NCI-H2196 (cell line): ENCODE results near the gene CMTM7.
A peak's percentile ranks its signal among the peaks of the same experiment; 100 is the strongest.

Source experiments
- DNase-seq: peaks from one replicate; lab custom pipeline; 2025; ENCODE audit not compliant: unreplicated experiment; lab: John Stamatoyannopoulos, UW

The CMTM7 gene, protein sequence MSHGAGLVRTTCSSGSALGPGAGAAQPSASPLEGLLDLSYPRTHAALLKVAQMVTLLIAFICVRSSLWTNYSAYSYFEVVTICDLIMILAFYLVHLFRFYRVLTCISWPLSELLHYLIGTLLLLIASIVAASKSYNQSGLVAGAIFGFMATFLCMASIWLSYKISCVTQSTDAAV

DNA sequence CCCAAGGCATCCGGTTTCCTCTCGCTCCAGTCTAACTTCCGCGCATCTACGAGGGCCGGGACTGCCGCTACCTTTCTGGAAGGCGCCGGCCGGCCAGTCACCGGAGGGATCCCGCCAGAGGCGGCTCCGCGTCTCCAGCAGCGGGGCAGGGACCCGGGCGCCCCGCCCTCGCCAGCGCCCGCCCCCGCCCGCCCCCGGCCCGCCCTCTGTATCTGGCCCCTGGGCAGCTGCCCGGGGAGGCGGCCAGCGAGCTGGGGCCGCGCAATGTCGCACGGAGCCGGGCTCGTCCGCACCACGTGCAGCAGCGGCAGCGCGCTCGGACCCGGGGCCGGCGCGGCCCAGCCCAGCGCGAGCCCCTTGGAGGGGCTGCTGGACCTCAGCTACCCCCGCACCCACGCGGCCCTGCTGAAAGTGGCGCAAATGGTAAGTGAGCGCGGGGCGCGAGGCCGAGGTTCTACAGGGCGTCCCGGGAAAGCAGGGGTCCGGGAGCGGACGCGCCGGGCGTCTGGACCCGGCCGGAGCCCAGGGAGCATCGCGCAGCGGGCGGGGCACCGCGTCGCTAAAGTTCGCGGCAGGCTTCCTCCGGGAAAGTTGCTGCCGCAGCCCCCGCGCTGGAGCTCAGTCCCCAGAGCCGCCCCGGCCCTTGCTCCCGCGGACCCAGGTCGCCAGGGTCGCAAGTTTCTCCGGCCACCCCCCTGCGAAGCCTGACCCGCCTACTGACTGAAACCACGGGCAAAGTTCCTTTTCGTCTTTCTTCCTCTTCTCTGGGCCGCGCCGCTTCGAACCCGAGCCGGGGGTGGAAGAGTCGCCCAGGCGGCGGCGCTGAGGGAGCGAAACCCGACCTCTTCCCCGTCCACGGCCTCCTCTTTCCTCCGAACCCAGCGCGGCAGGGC lies at the start of gene CMTM7:
Gene CMTM7, plus strand, starts transcription at position 211 of the 893 bp plus-strand sequence. Its CDS starts 54 bp downstream, at position 265.
- DNase-seq: peak; percentile 38

DNA sequence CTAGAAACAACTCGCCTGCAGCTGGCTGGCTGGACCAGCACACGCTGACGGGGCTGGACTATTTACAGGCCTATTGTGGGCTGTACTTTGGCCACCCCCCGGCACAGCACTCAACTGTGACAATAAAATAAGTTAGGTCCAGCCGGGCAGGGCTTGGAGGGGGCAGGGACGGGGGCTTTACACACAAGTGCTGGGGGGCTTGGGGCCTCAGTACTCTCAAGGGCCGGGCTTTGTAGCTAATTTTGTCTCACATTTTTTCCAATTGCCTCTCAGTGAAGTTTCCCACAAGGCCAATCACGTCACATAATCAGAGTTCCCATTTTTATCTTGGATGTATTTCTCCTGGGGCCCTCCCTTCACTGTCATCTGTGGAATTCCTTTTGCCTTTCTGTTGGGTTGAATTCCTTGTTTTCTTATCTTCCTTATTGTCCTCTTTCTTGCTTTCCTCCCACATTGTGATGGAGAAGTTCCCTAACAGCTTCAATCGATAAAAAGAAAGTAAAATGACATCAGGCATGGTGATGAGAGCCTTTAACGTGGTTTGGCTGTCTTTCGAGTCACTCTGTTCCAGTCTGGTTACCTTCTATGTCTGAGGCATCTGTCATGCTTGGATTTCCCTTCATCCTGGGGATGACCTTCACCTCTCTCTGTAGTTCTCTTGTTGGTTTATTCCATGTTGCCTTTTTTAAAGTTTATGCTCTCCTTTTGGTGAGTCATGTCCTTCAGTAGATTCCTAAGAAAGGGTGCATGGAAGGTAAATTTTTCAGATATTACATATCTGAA lies 44.1 kb upstream of the CMTM7 start:
- no peak for DNase-seq

DNA sequence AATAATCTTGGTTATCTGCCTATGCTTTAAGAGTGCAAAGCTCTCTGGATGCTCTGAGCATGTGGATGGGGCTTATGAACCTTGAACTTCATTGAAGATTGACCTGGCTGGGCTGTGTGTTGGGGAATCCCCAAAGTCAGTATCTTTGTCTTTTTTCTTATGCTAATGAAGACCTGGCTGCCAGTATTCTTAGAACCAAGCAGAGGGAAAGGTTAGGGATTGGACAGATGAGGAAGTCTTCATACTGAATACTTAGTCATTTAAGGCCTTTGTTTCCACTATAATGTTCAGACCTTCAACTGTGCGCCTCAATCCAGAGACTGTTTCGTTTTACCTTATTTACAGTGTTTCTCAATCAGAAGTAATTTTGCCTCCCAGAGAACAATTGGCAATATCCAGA lies 42.5 kb upstream of the CMTM7 start:
- DNase-seq: no peak

DNA sequence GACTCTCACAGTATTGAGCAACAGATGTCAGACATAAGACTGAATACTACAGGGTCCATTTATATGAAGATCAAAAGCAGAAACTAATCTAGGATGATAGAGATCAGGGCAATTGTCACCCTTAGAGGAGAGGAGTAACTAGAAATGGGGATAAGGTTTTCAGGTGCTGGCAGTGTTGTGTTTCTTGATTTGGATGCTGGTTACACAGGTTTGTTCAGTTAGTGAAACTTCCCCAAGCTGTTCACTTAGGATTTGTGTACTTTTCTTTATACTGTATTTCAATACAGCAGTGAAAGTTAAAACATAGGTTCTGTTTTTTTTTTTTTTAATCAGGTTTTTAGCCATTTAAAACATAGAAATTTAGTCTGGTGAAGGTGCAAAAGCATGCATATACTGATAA lies 39.1 kb upstream of the CMTM7 start:
- no peak for DNase-seq

DNA sequence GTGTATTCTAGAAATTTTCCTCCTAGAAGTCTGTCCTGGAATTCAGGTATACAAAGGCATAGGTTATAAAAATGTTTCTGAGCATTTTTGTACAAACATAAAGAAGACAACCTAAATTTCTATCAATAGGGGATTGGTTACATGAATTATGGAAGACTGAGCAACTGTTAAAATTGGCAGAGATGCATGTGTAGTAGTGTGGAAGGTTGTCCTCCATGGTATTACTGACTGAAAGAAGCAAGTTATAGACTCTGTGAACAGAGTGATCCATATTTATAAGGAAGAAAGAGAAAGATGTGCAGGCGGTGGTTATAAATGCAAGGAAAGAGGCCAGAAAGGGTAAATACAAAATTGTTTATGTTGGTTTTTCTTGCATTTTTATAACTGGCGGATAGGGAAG lies 38.3 kb upstream of the CMTM7 start:
- no peak for DNase-seq

DNA sequence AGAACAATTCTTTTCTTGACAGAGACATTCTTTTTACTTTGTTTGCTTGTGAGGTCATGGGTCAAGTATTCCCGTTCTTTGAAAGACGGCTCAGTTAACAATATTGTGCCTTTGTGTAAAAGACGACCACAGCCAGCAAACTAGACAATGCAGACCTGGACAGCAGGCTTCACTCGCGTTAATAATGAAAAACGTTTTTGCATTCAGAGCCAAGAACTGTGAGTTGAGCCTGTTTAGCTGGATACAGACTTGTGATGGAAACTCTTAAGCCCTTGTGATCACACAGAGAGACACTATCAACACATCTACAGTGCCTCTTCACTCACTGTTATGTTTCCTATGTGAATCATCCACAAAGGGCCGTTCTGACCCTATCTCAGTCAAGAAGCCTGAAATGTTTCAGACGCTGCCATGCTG lies 37.3 kb upstream of the CMTM7 start:
- peak; percentile 15 for DNase-seq

DNA sequence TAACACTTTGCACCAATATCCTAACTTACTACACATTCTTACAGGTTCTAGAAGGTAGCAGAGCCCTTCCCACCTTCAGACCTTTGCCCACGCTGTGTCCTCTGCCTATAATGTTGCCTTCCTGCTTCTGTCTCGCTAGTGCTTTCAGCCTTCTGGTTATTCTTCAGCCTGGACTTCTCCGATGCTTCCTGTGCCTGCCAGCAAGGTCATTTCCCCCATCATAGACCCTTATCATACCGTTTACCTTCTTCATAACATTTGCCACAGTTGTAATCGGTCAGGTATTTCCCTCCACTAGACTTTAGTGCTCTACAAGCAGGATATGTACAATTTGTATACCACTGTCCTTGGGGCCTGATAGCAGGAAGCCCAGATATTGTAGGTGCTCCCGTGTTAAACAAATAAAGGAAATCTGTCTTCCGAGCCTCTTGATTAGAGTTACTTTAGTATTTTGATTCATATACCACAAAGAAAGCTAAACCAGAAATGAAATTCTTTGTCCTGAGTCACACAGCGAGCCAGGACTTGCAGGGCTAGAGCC lies 35.8 kb upstream of the CMTM7 start:
- no peak for DNase-seq

DNA sequence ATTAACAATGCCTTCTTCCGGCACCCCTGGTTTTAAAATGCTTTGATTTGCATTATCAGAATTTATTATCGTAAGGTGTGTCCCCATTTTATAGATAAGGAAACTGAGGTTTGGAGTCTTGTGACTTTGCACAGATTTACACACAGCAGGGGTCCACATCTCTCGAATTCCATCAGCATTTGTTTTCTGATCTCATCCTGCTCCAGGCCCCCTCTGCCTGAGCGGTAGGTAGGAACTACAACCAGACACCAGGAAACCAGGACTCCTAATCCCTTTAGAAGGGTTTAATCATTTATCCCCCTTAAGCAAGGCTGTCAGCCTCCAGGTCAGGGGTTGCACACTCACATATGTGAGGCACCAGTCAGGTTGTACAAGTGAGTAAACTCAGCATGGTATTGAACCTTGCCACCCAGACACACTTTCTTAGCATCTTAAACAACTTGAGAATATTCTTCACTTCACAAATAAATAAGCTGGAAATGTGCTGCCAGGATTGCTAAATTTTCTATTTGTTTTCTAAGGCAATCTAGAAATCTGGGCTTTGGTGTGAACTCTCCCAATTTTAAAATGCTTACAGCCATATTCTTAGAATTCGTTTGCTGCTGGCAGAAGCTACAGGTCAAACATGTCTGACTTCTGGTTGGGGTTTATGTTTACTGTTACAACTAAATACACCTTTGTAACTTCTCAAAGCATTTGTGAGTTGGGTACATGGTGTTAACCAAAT lies 31.7 kb upstream of the CMTM7 start:
- no peak for DNase-seq

DNA sequence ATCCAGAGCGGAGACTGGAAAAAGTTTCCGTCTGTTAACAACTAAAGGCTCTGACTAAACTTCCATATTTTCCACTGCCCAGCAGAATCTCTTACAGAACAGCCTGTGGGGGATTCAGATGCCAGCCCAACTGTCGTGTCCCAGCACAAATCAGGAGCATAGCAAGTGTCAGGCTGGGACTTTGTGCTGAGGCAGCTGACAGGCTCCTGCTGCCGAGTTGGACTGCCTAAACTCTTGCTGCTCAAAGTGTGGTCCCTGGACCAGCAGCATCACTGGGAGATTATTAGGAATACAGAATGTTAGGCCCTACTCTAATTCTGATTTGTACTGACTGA lies 31.2 kb upstream of the CMTM7 start:
- no peak for DNase-seq

DNA sequence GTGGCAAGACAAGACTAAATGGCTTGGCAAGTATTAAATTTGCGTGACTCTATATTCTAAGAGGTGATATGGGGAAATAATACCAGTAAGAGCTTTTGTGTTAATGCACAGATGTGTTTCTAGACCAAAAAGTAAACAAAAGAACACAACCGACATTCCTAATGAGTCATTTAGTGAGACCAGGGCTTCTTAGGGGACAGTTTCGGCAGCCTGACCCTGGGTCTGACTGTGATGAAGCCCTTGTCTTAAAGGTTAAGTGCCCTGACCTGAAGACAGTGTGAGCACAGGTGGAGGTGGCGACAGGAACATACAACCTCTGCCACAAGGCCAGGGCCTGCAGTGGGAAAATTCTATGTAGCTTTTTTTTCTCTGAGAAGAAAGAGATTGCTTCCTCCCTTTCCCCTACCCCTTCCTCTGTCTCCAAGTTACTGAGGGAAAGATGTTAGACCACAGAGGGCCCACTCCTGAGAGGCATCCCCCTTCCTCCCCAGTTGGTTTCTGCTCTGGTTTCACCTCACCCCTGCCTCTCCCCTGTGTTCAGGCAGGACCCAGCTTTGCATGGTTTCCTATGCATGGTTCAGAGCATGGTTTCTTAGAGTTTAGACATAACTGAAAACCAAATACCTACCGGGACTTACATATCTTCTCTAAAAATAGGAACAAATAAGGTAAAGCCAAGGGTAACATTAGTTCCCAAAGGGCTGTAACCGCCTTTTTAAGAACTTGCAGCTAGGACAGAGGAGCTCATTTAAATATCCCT lies 24.8 kb upstream of the CMTM7 start:
- DNase-seq: no peak

DNA sequence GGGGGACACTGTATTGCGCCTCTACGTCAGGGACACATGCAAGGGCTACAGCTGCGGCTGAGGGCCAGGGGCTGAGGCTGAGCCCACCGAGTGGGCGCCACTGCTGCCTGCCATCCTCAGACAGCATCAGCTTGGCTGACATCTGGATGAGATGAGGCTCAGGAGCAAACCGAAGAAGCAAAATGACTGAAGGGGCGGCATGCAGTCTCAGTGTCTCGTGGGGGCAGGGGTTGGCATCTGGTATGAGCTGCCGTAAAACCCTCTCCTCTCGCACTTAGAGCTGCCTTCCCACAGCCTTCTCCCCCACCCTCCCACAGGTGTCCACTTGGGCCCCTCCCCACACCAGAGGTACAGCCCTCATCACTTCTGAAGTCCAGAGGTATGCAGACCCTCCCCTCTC lies 24.2 kb upstream of the CMTM7 start:
- no peak for DNase-seq

DNA sequence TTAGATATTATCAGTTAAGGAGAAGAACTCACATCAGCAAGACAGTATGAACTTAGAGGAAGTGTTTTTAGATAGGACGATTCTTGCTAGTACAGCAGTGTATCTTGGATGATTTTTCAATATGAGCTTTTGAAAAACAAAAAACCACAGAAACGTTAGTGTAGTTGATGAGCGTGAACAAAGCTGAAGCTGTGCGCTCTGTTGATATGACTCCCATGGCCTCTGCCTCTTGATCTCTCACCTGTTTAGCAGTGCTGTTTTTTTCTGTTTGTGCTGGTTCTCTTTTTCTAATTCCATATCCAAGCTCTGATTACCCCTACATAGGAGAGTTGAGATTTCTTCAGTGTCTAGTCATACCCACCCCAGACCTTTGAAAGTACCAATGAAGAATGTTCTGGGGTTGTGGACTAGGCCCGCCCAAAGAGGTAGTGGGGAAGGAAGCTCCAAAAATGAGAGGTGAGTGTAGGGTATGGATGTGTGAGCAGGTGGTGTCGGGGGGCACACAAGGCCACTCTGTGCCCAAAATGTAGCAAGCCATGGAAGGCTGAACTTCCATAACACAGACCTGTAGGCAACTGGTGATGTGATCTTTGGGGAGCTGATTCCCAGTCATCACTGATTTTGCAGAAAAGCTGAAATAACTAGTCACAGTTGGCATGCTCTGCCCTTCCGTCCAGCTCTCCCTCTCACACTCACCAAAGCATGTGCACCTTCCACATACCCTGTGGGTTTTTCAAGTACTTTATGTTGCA lies 20.0 kb upstream of the CMTM7 start:
- no peak for DNase-seq

DNA sequence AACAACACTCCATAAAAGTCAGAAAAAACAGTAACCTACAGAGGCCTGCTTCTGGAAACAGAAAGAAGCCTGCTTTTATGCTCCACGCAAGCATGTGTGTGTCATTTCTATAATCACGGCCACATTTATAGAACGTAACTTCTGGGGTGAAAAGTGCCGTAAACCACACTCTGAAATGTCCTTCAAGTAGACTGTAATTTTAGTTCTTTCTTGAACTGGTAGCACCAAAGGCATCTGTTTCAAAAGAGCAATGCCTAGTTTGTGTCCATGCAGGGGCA lies 19.5 kb upstream of the CMTM7 start:
- no peak for DNase-seq

DNA sequence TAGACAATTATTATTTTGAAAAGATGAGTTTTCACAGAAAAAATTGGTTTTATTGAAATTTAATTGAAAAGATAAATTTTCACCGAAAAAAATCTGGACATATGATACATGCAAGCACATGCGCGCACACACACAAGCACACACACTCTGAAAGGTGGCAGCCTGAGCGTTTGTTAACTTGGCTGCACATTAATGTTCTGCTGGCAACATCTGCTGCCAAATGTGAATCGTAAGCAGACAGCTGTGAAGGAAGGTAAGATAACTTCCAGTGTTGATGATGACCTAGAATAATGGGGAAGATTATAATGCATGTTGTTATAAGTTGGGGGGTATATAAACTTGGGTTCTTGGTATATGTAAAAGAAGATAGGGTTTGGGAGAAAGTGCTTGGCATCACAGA lies 18.4 kb upstream of the CMTM7 start:
- DNase-seq: peak; percentile 3

DNA sequence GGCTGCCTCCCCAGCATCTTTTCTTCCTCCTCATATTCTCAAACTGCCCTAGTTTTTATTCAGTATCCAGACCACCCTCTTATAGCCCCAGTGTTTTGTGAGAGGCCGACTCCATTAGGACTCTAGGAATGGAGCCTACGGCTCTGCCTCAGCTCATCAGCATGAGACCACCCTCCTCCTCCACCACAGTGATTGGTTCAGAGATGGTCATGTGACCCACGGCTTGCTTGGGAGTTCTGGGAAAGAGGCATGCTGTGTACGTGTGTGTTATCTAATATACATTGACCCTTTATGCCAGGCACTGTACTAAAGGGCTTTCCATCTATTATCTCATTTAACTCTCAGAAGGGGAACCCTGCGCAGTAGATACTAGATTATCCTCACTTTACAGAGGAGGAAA lies 17.8 kb upstream of the CMTM7 start:
- no peak for DNase-seq

DNA sequence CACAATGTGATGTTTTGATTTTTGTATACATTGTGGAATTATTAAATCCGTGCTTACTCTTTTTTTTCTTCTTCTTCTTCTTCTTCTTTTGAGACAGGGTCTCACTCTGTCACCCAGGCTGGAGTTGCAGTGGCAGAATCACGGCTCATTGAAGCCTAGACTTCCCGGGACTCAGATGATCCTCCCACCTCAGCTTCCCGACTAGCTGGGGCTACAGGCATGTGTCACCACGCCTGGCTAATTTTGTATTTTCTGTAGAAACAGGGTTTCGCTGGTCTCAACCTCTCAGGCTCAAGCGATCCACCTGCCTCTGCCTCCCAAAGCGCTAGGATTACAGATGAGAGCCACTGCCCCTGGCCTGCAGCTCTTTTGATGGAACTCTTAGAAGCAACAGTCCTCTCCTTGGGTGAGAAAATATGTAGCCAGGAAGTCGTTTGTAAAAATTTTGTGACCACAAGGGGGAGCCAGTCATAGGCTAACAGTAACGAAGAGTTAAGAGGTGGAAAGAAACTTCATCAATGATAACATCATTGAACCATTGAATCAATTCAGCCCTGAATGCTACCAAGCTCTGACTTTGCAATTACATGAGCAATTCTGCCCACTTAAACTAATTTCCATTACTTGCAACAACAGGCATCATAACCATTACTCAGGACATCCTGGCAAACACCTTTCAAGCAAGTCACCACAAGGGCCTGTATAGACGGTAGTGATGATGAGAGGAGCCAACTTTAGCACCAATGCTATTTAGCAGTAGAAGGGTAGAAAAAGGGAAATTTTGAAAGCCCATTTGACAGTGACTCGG lies 16.7 kb upstream of the CMTM7 start:
- no peak for DNase-seq

DNA sequence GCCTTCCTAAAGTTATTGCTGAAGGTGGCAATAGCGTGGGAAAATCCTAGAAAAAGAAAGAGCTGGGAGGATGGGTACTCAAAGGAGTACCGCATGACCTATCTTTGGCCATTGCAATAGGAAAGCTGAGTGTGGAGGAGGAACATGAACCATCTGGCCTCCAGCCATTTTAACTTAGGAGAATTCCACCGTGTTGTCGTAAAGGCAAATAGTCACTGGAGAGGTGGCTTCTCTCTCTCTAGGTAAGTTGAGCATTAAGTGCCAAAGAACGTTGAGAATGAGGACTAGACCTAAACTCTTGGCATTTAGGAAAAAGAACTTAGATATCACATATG lies 16.1 kb upstream of the CMTM7 start:
- DNase-seq: no peak

DNA sequence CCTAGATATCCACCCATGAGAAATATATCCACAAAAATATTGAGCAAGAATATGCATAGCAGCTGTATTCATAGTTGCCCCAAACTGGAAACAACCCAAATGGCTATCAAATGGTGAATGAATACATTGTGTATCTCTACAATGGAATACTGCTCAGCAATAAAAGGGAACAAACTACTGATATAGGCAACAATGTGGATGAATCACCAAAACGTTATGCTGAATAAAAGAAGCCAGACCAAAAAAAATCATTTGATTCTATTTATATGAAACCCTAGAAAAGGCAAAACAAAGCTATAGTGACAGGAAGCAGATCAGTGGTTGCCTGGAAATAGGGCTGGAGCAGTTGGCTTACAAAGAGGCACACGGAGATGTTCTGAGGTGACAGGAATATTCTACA lies 15.5 kb upstream of the CMTM7 start:
- DNase-seq: no peak

DNA sequence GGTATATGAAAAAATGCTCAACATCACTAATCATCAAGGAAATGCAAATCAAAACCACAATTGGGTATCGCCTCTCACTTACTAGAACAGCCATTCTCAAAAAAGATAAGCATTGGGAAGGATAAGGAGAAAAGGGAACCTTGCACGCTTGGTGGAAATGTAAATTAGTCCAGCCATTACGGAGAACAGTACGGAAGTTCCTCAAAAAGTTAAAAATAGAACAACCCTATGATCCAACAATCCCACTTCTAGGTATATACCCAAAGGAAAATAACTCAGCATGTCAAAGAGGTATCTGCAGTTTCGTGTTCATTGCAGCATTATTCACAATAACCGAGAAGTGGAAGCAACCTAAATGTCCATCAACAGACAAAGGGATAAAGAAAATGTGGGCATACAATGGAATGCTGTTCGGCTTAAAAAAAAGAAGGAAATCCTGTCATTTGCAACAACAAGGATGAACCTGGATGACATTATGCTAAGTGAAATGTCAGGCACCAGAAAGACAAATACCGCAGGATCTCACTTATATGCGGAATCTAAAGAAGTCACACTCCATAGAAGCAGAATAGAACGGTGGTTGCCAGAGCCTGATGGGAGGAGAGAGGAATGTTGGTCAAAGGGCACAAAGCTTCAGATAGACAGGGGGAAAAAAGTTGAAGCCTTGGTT lies 11.7 kb upstream of the CMTM7 start:
- no peak for DNase-seq
